Uterus (tissue), 2 donors: ENCODE results near the gene CD300A.

ENCODE experiments used
- CTCF ChIP-seq, 4 experiments: fragments of 200-600 bp in 2 of 4; fragments of 450-650 bp in 2 of 4; sonication (generic) in 2 of 4; IDR thresholded peaks; one replicate each; pipeline ENCODE4 v1.5.1; 2016 to 2019; ENCODE audit warnings: antibody characterized with exemption in 4 of 4, mild to moderate bottlenecking in 2 of 4, moderate library complexity in 1 of 4
- POLR2A ChIP-seq, 2 donors: fragments of 450-650 bp; IDR thresholded peaks; one replicate each; pipeline ENCODE4 v1.6.1; 2016; ENCODE audit warnings: antibody characterized with exemption in 2 of 2, mild to moderate bottlenecking in 1 of 2, moderate library complexity in 1 of 2

- TF ChIP-seq CTCF (IDR thresholded peaks at IDR 0.05), result no peak
- no peak for TF ChIP-seq POLR2A (IDR thresholded peaks at IDR 0.05)
These were observed 6.8 kb upstream of the CD300A start for GRCh38 chr17:74459622-74460021.
